COLO668 (cell line): ENCODE data around the gene GREM1.

Experiments used
- DNase-seq: peaks from one replicate; lab custom pipeline; 2025; ENCODE audit not compliant: unreplicated experiment; lab: John Stamatoyannopoulos, UW

GREM1 gene

GRCh38 chr15:32730677-32731654 is 13.2 kb downstream of the GREM1 start:
- DNase-seq = peak; percentile 92

GRCh38 chr15:32732574-32733157 is 14.9 kb downstream of the GREM1 start:
- no peak for DNase-seq

GRCh38 chr15:32733281-32733680 is 15.5 kb downstream of the GREM1 start:
- DNase-seq = no peak

GRCh38 chr15:32735989-32736700 is 18.3 kb downstream of the GREM1 start:
- no peak for DNase-seq

GRCh38 chr15:32736701-32737061 is 18.9 kb downstream of the GREM1 start:
- no peak for DNase-seq

- DNase-seq = no peak
These were observed 19.5 kb downstream of the GREM1 start for GRCh38 chr15:32737304-32737703.

- DNase-seq = no peak
These were observed 20.9 kb downstream of the GREM1 start for GRCh38 chr15:32738666-32739065.

- no peak for DNase-seq
These were observed 21.8 kb downstream of the GREM1 start for GRCh38 chr15:32739522-32740063.

- no peak for DNase-seq
These were observed 25.8 kb downstream of the GREM1 start for GRCh38 chr15:32743411-32744140.

GRCh38 chr15:32746116-32746857 is 28.5 kb downstream of the GREM1 start:
- no peak for DNase-seq

- no peak for DNase-seq
These were observed 30.1 kb downstream of the GREM1 start for GRCh38 chr15:32747921-32748342.

- no peak for DNase-seq
These were observed 33.2 kb downstream of the GREM1 start for GRCh38 chr15:32750979-32751378.

- DNase-seq = no peak
These were observed 39.6 kb downstream of the GREM1 start for GRCh38 chr15:32757426-32757825.

- DNase-seq = no peak
These were observed 45.5 kb downstream of the GREM1 start for GRCh38 chr15:32763295-32763694.

GRCh38 chr15:32765236-32765635 is 47.4 kb downstream of the GREM1 start:
- DNase-seq = no peak

GRCh38 chr15:32766101-32766500 is 48.3 kb downstream of the GREM1 start:
- no peak for DNase-seq

- DNase-seq = no peak
These were observed 49.4 kb downstream of the GREM1 start for GRCh38 chr15:32767236-32767635.

GRCh38 chr15:32774022-32774421 is 56.2 kb downstream of the GREM1 start:
- DNase-seq = no peak

- no peak for DNase-seq
These were observed 57.3 kb downstream of the GREM1 start for GRCh38 chr15:32775103-32775502.
